GM18867 (cell line): Measurements from ENCODE around the gene CCDC68.

Source experiments
- ATAC-seq: cut with Tn5 transposase; IDR thresholded peaks from one replicate; pipeline ENCODE4 v1.9.1; 2021; ENCODE audit warnings: mild to moderate bottlenecking, moderate library complexity; ENCODE audit not compliant: unreplicated experiment

The CCDC68 gene

GRCh38 chr18:54961868-54962267, 2.6 kb upstream of the CCDC68 start:
- ATAC-seq = no peak

DNA sequence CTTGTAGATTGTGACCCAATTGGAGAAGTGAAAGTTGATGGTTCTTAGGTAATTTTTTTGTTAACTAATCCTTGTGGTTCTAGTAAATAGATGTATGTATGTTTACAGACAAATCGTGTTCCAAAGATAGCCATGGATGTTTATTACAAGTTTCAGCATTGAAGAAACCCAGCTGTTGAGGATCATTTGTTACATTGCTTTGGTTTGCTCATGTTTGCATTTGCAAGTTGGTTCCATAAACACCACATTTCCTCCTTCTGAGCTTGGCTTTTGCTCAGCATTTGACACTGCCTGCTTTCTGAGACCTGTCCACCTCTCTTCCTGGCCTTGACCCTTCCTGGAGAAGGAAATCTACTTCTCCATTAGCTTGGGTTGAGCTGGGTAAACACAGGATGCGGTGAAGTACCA, 1.8 kb upstream of the CCDC68 start:
- ATAC-seq = no peak

- ATAC-seq = no peak
Observed at GRCh38 chr18:54960197-54960596, 936 bp upstream of the CCDC68 start.

GRCh38 chr18:54957996-54958395, 1.3 kb downstream of the CCDC68 start:
- ATAC-seq = no peak

GRCh38 chr18:54957296-54957832, 1.9 kb downstream of the CCDC68 start:
- ATAC-seq = no peak

DNA sequence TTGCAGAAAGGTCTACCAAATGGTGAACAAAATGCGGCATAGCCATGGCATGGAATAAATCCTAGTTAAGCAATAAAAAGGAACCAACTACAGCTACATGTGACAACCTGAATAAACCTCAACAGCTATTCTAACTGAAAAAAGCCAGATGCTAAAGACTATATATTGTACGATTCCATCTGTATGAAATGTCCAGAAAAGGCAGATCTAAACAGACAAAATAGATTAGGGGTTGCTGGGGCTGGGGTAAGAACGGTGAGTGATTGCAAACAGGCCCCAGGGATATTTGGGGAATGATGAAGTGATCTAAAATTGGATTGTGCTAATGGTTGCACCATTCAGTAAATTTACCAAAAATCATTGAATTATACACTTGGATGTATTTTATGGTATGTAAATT, 2.8 kb downstream of the CCDC68 start:
- ATAC-seq = no peak

- ATAC-seq = no peak
Observed at GRCh38 chr18:54952026-54952425, 7.2 kb downstream of the CCDC68 start.

DNA sequence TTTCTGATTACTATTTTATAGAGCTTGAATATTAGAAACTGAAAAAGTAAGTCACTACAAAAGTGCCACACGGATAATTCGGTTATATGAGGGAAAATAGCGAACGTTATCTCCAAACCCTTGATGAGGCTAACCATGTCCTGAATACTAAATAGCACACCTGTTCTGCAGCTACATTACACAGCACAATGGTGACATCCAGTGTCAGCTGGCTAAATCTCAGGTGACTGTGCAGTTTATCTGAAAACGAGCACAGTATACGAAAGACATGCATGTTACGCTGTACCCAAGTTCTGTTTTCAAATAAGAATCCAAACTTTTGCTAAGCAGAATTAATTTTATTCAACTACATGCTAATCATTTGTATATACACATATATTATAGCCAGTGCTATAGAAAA, 9.0 kb downstream of the CCDC68 start:
- ATAC-seq = no peak

- no peak for ATAC-seq
Observed at GRCh38 chr18:54949588-54949987, 9.7 kb downstream of the CCDC68 start.

DNA sequence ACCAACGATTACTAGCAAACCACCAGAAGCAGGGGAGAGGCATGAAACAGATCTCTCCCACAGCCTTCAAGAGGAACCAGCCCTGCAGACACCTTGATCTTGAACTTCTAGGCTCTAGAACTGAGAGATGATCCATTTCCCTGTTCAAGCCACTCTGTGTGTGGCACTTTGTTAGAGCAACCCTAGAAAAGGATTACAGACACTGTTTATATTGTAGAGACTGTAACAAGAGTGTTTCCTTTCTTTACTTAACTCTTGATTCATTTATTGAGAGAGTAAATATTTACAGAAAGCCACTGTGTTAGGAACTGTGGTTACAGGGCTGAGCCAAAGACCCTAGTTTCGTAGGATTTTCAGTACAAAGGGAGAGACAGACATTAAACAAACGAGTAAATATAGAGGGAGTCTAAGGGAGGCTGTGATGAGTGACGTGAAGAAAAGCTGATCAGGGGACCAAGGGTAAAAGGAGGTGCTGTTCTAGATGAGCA, 10.9 kb downstream of the CCDC68 start:
- ATAC-seq = no peak

DNA sequence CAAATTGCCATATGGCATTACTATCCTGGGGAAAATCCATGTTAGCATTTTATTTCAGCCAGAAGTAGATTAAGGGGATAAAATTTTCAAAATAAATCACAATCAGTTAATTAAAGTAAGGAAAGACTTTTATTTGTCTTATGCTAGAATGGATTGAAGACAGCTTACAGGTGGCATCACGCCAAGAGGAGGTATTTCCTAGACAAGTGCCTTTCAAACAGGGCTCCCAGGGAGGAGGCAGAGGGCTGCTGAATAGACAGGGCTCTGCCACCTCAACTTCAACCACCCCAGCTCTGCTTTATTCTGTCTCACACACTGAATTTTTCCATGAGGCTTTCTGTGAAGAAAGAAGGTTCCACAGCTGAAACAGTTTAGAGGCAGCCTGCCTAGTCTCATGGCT, 12.2 kb downstream of the CCDC68 start:
- no peak for ATAC-seq

GRCh38 chr18:54946149-54946581, 13.1 kb downstream of the CCDC68 start:
- ATAC-seq = peak; percentile 78

DNA sequence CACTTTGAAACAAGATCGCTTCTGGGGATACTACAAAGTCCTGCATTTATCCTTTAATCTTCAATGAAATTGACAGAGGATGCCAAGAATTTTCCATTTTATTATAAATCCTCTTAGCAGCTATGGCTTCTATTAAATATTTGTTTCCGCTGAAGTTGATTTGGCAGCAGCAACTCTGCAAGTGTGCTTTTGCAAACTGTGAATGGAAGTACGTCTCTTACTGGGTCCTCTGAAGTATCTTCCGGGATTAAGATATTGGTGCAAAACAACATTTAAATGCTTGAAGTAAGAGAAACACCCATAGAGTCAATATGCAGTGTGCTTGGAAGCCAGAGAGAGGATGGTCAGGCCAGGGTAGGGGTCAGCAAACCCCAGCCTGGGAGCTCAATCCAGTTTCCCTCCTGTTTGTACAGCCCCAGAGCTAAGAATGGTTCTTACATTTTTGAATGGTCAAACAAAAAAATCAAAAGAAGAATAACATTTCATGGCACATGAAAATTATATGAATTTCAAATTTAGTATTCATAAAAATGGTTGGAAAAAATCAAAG, 13.6 kb downstream of the CCDC68 start:
- no peak for ATAC-seq

DNA sequence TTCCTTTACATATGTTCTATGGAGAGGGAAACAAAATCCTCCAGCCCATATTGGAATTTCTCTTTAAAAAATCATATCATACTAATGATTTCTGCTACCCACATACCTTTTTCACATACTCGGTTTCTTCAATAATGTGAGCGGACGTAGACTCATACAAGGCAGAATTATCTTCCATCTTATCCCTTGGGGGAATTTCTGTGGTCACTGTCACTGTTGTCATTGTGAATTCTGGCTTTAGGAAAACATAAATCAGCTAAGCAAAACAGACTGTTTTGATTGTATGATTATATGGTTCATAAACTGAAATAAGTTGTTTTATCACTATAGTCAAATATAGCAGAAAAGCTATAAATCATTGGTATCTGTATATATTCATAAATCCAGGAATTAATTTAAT, 16.7 kb downstream of the CCDC68 start:
- no peak for ATAC-seq

DNA sequence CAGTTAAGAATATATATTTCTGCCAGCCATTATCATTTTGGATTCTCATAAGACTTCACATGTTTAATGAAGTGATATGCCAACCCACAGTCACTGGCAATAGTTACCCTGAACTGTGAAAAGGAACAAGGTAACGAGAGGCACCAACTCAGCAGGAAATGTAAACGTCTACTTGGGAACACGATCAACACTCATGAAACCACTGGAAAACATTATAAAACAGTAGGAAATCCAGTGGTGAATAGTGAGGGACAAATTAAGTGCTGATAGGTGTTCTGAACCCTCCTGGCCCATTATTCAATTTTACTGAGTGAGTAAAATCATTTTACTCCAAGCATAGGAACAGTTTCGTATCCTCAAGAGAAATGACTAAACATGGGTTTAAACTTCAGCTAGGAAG, 17.1 kb downstream of the CCDC68 start:
- ATAC-seq = no peak

- ATAC-seq = no peak
Observed at GRCh38 chr18:54939361-54939917, 19.8 kb downstream of the CCDC68 start.

DNA sequence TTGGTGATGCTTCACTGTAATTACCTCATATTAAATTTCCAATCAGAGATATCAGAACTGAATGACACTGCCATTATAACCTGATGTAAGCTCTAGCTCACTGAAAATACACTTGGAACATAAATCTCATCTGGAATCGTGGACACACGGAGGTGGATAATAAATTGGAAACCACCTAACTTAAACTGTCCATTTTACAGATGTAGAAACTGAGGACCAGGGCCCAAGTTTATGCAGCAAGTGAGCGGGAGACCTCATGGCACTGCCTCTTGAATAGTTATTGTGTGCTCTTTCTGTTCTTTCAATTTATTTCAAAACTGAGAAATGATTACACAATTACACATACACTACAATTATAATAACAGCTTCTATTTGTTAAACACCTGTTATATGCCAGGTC, 20.8 kb downstream of the CCDC68 start:
- no peak for ATAC-seq

GRCh38 chr18:54932472-54932871, 26.8 kb downstream of the CCDC68 start:
- ATAC-seq = no peak

DNA sequence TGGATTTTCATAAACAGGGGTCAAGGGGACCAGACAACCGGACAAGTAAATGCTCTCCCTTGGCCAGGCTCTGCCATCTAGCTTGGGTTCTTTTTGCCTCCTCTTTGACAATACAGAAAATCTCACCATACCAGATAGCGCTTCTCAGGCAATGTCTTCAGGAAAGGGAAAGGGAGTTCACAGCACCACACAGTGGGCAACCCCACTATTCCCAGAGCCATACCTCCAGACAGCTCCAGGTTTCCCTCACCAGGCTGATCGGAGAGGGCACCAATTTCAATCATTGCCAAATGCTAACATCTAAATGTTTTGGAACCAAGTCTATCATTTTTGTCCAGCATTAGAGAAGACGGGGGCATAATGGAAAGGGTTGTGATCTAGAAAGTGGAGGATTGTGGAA, 28.1 kb downstream of the CCDC68 start:
- ATAC-seq = no peak

DNA sequence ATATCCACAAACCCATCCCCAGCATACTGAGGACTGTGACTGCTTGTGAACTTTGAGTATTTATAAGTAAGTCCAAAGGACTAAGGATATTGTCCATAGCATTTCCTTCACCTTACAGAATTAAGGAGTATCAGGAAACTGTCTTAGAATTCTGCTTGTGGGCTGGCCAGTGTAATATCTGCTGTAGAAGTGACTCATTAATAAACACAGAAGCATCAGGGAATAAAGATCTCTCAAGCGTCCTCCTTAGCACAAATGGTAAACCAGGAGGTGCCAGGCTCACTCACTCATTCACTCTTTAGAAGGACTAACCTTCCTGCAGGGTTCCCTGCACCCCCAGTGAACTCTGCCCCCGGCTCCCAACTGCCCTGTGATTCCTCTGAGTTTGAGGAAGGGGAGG, 31.0 kb downstream of the CCDC68 start:
- no peak for ATAC-seq

- no peak for ATAC-seq
Observed at GRCh38 chr18:54926593-54927325, 32.5 kb downstream of the CCDC68 start.

GRCh38 chr18:54924948-54925347, 34.3 kb downstream of the CCDC68 start:
- ATAC-seq = no peak
